PC-9 (cell line): Measurements from ENCODE around the gene FLAD1.

ENCODE experiments used
- EZH2 ChIP-seq: fragments of 200-600 bp; sonication (generic); IDR thresholded peaks from 2 replicates; pipeline ENCODE4 v1.8.0; 2017; ENCODE audit warnings: antibody characterized with exemption, low read depth
- TF ChIP-seq, protein P1 (sequence below): fragments of 200-600 bp; sonication (generic); conservative IDR thresholded peaks from 2 replicates; pipeline ENCODE4 v1.6.1; 2017; ENCODE audit warnings: mixed run types, antibody characterized with exemption, mild to moderate bottlenecking, moderate library complexity

DNA sequence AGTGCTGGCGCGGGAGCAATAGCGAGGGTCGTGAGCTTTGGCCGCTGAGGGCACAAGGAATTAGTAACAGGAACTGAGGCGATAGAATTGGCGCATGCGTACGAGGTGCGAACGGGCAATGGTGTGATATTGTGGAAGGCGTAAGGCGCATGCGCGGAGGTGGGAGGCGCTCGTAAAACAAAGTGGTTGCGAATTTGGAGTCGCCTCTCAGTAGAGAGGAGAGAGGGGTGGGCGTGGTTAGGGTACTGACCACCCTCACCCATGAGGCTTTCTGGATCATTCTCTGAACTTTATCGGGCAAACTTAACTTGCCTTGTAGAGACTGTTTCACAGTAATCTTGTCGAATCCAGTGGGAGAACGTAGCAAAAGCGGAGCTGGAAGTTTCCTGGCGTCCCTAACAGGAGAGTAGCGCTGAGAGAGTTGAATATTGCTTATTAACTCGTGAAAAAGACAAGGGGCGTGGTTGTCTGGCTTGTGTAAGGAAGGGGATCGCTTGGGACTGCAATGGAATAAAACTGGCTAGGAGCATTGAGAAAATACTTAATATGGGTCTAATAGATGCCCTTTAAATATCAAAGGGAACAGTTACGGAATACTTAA, 8.2 kb upstream of the FLAD1 start:
- TF ChIP-seq, protein P1, sequence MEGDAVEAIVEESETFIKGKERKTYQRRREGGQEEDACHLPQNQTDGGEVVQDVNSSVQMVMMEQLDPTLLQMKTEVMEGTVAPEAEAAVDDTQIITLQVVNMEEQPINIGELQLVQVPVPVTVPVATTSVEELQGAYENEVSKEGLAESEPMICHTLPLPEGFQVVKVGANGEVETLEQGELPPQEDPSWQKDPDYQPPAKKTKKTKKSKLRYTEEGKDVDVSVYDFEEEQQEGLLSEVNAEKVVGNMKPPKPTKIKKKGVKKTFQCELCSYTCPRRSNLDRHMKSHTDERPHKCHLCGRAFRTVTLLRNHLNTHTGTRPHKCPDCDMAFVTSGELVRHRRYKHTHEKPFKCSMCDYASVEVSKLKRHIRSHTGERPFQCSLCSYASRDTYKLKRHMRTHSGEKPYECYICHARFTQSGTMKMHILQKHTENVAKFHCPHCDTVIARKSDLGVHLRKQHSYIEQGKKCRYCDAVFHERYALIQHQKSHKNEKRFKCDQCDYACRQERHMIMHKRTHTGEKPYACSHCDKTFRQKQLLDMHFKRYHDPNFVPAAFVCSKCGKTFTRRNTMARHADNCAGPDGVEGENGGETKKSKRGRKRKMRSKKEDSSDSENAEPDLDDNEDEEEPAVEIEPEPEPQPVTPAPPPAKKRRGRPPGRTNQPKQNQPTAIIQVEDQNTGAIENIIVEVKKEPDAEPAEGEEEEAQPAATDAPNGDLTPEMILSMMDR = no peak
- TF ChIP-seq EZH2 = no peak
